GM12864 (cell line): Measurements from ENCODE around the gene TFG.
A peak's percentile ranks its signal among the peaks of the same experiment; 100 is the strongest.

Experiments used
- DNase-seq: peaks from one replicate; pipeline ENCODE4 v3.0.0-alpha.2; 2011; ENCODE audit warnings: low read depth
- H3K4me3 ChIP-seq: 2 replicates; pipeline ENCODE4 v1.5.1; 2011; ENCODE audit warnings: mild to moderate bottlenecking, low read depth, low read length, control low read depth
- TF ChIP-seq, protein P1 (sequence below): IDR thresholded peaks from 2 replicates; pipeline ENCODE4 v1.5.1; 2011; ENCODE audit warnings: low read depth, mild to moderate bottlenecking, moderate library complexity, low read length, control low read depth, inconsistent platforms; ENCODE audit errors: missing control alignments

TFG gene

DNA sequence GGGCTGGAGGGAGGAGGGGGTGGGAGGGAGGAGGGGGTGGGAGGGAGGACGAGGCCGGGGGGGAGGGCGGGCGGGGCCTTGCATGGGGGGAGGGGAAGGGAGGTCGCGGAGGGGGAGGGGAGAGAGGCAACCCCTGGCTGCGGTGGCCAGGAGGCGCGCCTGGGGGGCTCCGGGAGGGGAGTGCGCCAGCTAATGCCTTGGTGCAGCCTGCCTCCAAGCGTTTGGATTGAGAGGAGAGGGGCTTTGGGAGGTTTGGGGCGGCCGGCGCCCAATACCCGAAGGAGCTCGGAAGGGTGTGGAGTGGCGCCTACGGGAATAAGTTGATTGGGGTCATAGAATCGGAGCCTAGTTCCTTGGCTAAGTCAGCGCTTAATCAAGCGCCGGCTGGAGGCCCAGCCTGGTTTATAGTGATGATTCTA lies 557 bp downstream of the TFG start:
- TF ChIP-seq, protein P1, sequence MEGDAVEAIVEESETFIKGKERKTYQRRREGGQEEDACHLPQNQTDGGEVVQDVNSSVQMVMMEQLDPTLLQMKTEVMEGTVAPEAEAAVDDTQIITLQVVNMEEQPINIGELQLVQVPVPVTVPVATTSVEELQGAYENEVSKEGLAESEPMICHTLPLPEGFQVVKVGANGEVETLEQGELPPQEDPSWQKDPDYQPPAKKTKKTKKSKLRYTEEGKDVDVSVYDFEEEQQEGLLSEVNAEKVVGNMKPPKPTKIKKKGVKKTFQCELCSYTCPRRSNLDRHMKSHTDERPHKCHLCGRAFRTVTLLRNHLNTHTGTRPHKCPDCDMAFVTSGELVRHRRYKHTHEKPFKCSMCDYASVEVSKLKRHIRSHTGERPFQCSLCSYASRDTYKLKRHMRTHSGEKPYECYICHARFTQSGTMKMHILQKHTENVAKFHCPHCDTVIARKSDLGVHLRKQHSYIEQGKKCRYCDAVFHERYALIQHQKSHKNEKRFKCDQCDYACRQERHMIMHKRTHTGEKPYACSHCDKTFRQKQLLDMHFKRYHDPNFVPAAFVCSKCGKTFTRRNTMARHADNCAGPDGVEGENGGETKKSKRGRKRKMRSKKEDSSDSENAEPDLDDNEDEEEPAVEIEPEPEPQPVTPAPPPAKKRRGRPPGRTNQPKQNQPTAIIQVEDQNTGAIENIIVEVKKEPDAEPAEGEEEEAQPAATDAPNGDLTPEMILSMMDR, result no peak
- peak overlapping the region; percentile 79 for H3K4me3 ChIP-seq
- no peak for DNase-seq

DNA sequence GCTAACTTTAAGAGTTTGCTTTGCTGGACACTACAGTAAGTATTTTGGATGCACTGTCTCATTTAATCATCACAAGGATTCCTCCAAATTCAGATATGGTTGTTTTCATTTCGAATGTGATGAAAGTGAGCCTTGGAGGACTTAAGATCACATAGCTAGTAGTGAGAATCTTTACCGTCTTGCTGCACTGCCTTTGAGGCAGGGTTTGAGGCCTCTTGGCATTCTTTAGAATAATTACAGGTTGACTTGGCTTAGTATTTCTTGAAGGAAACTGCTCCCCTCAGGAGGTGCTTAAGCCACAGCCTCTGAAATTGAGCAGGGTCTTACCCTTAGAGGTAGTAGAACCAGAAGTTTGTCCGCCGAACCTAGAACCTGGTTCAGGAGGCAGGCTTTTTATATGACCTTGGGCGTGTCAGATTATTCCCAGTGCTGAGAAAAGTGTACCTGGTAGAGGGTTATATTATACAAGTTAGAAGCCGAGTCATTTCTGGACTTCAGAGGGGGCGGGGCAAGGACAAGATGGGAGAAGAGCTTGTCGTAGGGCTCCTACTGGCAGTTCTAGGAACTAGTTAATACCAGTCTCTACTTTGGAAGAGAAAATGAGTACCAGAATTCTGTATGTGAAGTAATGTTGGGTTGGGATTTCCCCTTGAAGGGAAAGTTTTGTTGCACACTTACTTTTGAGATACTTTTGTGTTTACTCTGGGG lies 1.1 kb downstream of the TFG start:
- H3K4me3 ChIP-seq, result peak overlapping the region; percentile 79
- TF ChIP-seq, protein P1, result peak; percentile 48
- peak; percentile 59 for DNase-seq

DNA sequence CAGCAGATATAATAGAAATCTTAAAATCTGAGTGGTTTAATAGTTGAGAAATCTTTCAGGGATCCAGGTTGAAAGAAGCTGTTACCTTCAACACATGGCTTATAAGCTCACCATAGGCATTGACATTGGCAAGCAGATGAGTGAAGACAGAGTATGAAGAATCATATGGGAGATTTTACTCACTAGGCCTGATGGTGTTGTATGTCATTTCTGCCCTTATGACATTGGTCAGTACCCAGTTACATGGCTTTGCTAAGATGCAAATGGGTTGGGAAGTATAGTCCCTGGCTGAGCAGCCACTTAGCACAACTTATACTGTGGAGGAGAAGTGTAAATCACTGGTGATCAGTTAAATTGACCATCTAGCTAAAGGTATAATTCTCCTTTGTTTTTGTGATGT lies 5.9 kb downstream of the TFG start:
- TF ChIP-seq, protein P1, result no peak
- DNase-seq, result no peak
- no peak overlapping the region for H3K4me3 ChIP-seq

DNA sequence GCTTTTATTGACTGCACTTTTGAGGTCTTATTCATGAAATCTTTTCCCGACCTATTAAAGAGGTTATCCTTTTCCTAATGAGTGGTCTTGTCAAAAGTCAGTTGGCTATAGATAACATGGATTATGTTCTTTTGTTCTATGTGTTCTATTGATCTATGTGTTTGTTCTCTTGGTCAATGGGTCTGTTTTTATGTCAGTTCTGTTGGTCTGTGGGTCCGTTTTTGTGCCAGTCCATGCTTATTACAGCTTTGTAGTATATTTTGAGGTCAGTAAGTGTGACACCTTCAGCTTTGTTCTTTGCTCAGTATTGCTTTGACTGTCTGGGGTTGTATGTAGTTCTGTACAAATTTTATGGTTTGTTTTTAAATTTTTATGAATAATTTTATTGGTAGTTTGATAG lies 7.8 kb downstream of the TFG start:
- TF ChIP-seq, protein P1, result no peak
- H3K4me3 ChIP-seq, result no peak overlapping the region
- DNase-seq, result no peak

DNA sequence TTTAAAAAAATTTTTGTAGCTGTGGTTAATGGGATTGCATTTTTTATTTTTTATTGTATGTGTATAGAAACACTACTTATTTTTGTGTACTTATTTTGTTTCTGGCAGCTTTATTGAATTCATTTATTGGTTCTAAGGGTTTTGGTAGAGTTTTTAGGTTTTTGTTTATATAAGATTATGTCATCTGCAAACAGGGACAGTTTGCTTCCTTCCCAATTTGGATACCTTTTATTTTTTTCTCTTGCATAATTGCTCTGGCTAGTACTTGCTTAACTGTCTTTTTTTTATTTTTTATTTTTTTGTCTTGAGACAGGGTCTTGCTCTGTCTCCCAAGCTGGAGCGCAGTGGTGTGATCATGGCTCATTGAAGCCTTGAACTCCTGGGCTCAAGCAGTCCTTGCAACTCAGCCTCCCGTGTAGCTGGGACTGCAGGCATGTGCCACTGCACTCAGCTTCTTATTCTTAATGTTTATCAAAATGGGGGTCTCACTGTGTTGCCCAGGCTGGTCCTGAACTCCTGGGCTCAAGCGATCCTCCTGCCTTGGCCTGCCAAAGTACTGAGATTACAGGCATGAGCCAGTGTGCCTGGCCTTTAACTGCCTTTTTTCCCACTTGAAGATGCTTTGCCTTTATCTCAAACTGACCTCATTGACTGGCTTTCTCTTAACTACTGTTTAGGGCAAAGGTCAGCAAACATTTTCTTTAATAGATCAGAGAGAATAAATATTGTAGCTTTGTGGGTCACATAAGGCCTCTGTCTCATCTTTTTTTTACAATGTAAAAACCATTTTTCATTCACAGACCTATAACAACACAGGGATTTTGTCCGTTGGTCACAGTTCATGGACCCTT lies 8.6 kb downstream of the TFG start:
- DNase-seq, result no peak

DNA sequence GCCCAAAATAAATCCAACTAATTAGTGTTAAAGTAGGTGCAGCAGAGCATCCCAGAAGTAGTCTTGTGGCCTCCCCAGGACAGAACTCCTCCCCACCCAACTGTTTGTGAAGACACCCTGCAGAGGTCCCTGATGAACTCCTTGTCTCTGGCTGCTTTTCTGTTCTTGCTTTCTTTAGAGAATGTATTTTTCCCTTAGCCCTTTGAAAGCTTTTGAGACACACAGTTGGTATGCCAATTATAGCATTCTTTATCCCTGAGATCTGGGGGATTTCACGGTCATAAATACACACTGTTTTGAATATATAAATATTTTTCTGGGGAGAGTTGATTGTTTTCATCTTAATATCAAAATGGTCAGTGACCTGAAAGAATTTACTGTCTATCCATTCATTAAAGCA lies 9.8 kb downstream of the TFG start:
- no peak for DNase-seq
- TF ChIP-seq, protein P1, result no peak
- H3K4me3 ChIP-seq, result no peak overlapping the region

More for the DNA sequence above, 8.6 kb downstream of the TFG start:
- TF ChIP-seq, protein P1, result no peak
- H3K4me3 ChIP-seq, result no peak overlapping the region
